HG03139 (cell line): ENCODE results near the gene LRRC49.
"Not testable (repeated sequence)": the region's sequence is repeated elsewhere in the genome, so short reads cannot be mapped to it uniquely, and the experiment has no call there.

ENCODE experiments used
- ATAC-seq: cut with Tn5 transposase; IDR thresholded peaks from one replicate; pipeline ENCODE4 v1.9.1; 2021; ENCODE audit not compliant: unreplicated experiment

LRRC49 gene

DNA sequence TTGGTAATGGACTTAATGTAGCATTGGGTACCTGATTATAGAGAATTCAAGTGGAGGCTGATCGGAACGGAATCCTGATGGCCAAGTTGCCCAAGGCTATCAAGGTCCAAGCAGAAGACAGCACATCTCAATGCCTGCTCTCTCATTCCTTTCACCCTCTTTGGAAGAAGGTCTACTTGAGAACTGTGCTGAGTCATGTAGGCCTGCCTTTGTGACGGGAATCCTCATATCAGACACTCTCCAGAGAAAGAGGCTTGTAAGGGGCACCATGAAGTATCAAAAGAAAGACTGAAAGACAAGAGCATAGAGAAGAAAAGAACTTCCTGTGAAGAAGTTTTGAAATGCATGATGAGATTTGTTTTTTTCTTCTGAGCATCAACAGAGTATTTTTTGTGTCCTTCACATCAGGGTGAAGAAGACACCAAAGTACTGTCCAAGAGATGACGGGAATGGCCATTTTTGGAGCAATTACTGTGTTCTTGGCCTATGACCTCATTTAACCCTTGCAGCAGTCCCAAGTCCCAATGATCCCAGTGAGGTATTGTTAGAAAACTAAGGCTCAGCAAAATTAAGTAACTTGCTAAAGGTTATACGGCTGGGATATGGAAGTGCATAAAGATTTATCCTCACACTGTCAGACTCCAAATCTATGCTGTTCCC is 25.5 kb upstream of the LRRC49 start:
- ATAC-seq = no peak

DNA sequence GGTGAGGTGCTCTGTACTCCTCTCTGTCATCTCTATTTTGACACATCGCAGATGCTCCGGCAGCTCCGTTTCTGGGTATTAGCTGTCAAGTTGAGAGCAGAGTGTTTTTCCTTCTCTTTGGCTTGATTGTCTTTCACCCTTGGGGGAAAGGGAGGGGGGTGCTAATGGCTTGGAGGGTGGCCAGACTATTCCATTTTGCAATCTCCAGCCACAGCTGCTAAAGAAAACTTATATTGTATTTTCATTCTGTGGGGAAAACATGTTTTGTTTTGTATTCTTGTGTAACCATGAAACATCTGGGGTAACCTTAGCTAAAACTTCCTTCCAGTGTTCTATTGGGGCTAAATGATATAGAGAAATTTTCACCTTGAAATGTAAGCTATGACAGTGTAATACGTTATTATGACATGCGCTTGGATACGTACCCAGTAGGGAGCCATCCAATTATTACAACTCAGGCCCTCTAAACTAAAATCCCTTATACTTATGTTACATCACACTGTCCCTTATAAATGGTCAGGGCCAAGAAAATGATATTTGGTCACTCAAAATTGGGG is 24.6 kb upstream of the LRRC49 start:
- no peak for ATAC-seq

DNA sequence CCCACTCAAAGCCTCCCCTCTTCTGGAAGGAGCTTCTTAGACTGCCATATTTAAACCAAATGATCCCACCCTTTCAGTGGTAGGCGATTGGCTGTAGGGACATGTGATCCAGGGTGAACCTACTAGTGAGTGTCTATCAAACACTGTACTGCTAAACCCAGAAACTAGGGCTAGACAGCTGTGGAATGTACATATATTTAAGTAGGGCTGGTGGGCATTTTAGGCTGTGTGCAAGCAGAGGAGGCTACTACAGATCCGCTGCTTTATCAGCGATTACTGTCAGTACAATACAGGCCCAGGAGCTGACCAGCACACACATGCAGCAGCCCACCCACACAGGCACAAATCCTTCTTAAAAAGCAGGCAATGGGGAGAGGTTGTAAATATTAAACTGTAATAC is 23.3 kb upstream of the LRRC49 start:
- no peak for ATAC-seq

- no peak for ATAC-seq
Measured at GRCh38 chr15:70870051-70870450, 22.6 kb upstream of the LRRC49 start.

GRCh38 chr15:70871490-70871889 is 21.1 kb upstream of the LRRC49 start:
- ATAC-seq = not testable (repeated sequence)

DNA sequence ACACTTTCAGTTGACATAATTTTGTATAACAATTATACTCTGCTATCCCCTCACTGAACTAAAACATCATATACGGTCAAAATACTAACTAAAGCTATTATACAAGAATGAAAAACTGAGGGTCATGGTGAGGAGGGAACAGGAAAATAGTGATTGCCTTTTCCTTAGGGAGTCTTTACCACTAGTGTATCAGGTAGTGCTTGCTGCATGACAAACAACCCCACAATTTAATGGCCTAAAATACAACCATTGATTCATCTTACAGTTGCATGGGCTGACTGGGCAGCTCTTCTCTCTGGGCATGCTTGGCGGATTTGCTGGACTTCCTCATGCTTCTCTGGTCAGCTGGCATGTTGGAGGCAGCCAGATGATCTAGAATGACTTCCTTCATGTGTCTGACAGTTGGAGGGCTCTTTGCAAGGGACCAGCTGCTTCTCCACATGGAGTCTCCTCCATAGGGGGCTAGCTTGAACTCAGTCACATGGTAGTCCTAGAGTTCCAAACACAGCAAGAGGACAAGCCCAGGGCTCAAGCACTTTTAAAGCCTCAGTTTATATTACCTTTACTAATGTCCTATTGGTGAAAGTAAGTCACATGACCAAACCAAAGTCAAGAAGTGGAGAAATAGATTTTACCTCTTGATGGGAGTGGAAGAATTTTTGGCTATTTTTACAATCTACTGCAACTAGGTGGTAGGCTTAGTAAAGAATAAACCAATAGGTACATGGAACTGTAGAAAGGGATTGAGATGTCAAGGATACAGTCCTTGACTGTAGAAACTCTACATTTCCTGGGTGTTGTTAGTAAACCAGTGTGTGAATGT is 19.2 kb upstream of the LRRC49 start:
- ATAC-seq = no peak

- ATAC-seq = no peak
Measured at GRCh38 chr15:70875001-70875782, 17.4 kb upstream of the LRRC49 start.

GRCh38 chr15:70876011-70876410 is 16.6 kb upstream of the LRRC49 start:
- ATAC-seq = no peak

DNA sequence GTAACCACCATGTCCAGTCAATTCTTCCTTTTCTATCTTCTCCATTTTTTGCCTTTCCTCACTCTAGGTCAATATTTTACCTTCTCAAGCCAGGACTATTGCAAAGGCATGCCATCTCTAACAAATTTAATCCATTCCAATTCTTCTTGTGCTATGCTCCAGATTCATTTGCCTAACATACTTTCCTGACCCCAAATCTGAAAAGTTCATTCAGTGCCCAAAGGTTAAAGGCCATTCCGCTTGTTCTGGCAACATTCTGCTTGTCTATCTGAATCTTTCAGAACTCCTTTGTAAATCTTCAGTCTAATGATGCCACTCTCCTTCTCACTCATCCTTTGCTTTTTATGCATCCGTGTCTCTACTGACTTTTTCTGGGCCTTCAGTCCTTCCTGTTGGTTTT is 15.9 kb upstream of the LRRC49 start:
- no peak for ATAC-seq

DNA sequence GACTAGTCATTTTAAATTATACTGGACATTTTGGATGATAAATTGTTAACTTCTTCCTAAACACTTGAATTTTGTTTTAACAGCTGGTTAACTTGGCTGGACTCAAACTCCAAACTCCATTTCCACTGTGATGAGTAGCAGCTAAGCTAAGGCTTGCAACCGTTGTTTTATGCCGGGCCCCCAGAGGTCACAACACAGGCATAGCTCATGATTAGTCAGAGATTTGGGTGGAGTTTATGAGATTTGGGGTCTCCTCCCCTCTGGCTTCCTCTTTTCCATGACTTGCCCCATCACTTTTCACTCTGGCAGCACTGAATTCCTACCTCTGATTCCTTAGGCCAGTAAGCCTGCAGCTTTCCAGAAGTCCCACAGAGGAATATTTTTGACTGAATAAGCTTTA is 13.2 kb upstream of the LRRC49 start:
- no peak for ATAC-seq

GRCh38 chr15:70880781-70881180 is 11.8 kb upstream of the LRRC49 start:
- ATAC-seq = no peak

DNA sequence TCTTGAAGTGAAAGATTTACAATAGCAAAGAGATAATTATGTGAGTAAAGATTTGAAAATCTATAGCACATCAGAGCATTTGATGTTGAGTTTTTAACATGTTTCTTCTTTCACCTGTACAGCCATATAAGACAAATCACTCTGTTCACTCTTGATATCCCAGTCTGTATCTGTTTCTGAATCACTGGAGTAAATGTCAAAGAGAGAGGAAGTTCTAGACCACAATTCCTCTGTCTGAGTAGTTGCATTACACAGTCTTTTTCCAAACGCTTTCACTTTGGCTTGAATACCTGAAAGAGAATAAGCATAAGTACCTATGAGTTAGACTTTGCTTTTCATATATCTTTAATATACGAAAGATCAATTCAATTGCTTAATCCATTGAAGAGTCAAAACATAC is 10.3 kb upstream of the LRRC49 start:
- no peak for ATAC-seq

- ATAC-seq = peak; percentile 15
Measured at GRCh38 chr15:70892912-70893560, 410 bp downstream of the LRRC49 start.

- ATAC-seq = no peak
Measured at GRCh38 chr15:70902107-70902506, 9.5 kb downstream of the LRRC49 start.

DNA sequence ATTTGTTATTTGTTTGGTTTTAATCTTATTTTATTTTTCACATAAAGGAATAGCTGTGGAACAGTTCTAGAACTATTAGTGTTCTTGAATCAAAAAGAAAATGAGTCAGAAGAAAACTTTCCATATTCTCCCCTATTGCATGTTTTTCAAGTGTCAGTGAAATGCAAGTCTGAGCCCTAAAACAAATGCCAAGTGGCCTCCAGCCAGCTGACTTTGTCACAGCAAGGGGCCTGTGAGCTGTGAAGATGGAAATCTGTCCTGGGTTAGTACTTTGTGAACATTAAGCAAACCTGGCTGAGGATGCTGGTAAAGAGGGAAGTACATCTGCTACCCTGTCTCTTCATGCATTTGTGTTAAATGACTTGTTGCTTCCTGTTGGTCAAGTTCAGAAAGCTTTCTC is 14.2 kb downstream of the LRRC49 start:
- ATAC-seq = no peak

DNA sequence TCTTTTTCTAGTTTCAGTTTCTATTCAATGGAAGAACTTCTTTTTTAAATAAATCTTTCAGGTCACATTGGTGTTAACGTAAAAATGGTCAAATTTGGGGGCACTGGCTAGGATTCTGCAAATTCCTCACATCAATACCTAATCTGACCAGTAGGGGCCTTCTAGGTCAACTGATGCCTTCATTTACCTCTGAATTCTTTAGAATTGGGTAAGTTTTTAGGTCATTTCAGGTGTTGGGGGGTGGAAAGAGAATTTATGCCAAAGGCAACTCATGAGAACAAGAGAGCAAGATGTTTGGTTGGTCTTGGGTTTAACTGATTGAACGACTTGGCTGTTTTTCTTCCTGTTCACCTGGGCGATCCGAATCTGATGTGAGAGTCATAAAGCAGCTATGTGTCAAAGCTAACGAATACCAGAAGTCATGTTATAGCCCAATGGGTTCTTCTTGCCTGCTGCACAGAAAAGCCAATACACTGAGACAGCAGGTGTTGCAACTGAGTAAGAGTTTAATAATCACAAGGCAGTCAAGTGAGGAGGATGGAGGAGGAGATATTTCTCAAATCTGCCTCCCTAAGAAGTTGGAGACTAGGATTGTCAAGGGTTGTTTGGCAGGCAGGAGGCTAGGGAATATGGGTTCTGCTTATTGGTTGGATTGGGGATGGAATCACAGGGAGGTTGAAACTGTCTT is 15.3 kb downstream of the LRRC49 start:
- ATAC-seq = no peak

- ATAC-seq = no peak
Measured at GRCh38 chr15:70910958-70911357, 18.3 kb downstream of the LRRC49 start.

DNA sequence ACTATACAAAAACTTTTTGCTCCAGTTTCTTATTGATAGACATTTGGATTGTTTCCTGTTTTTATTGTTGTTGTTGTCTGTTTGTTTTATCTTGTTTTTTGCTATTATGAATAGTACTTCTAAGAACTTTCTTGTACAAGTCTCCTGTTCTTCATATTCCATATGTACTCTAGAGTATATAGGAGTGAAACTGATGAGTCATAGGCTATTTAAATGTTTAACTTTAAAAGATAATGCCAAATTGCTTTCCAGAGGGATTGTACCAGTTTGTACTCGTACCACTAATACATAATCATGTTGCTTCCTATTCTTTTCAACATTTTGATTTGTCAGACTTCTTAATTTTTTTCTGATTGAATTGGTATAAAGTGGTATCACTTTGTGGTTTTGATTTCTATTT is 19.6 kb downstream of the LRRC49 start:
- no peak for ATAC-seq

GRCh38 chr15:70916531-70916930 is 23.9 kb downstream of the LRRC49 start:
- ATAC-seq = no peak

DNA sequence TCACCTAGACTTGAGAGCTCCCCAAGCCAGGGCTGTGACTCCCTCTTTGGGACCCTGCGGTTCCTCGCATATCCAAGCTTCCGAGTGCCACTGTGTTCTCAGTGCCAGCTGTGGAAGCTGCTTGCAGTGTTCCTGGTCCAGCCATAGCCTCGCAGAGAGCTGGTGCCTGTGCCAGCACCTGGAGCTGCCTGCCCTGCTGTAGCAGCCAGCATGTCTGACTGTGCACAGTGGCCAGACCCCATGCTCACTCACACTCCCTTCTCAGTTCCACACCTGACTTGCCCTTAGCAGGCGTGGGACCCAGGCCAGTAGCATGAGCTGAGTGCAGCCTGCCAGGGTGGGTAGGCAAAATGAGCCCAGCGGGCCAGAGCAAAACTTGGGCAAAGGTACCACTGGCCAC is 25.3 kb downstream of the LRRC49 start:
- ATAC-seq = no peak
